ENCODE measurements around the gene KRTCAP2.

Gene KRTCAP2

GRCh38 chr1:155183775-155184221, 10.7 kb upstream of the KRTCAP2 start:
- no peak for DNase-seq (ENCODE audit: low read depth)

GRCh38 chr1:155182052-155182550, 9.0 kb upstream of the KRTCAP2 start:
- no peak for DNase-seq (ENCODE audit: low read depth)

GRCh38 chr1:155181371-155182051, 8.4 kb upstream of the KRTCAP2 start:
- DNase-seq (ENCODE audit: low read depth) = no peak

DNA sequence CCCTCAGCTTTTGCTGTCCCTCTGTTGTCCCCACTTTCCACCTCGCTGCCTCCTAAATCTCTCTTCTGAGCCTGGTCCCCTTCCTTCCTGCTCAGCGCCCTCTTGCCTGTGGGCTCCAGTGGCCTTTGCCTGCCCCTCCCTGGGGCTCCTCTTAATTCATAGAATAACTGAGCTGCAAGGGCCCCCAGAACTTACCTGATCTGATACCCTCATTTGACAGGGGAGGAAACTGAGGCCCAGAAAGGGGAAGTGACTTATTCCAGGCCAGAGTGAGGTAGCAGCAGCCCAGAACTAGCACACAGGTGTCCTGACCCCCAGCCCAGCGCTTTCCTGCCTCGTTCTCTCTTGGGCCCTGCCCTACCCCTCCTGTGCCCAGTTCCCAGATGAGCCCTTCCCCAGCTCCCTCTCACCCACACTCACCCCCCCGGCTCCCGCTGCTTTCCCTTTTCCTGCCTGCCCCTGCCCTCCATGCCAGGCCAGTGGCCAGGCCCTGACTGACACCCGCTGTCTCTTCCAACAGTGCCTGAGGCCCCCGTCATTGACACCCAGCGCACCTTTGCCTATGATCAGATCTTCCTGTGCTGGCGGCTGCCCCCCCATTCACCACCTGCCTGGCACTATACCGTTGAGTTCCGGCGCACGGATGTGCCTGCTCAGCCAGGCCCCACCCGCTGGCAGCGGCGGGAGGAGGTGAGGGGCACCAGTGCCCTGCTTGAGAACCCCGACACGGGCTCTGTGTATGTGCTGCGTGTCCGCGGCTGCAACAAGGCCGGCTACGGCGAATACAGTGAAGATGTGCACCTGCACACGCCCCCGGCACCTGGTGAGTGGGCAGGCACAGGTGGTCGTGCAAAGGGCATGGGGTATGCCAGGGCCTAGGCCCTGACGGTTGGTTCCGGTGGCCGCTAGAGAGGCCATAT, 6.3 kb upstream of the KRTCAP2 start:
- DNase-seq (ENCODE audit: low read depth) = no peak

DNA sequence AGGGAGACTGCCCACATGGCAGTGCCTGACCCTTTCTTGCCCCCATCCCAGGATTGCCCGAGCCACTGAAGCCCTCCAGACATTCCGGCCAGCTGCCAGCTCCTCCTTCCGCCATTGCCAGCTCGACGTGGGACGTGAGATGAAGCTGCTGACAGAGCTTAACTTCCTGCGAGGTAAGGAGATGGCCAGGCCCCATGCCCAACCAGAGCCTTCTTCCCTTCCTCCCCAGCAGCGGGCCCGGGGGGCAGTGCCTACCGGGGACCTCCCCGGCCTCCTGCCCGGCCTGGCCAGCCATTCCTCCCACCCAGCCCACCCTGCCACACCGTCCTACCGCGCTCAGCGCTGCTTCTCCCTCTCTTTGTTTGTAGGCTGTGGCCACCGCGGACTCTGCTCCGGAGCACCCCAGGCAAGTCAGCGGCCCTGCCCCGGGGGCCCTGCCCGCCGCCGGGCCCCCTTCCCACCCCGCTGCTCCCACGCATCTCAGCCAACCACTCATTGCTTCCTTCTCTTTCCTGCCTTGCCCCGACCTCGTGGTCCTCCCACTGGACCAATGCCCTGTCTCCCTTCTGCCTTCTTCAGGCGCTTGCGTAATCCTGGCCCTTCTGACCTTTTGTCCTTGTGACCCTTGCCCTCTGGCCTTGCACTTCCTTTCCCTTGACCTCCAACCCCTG, 5.5 kb upstream of the KRTCAP2 start:
- DNase-seq (ENCODE audit: low read depth) = no peak

- no peak for DNase-seq (ENCODE audit: low read depth)
Measured at GRCh38 chr1:155177918-155178281, 4.8 kb upstream of the KRTCAP2 start.

- no peak for DNase-seq (ENCODE audit: low read depth)
Measured at GRCh38 chr1:155177192-155177917, 4.3 kb upstream of the KRTCAP2 start.

DNA sequence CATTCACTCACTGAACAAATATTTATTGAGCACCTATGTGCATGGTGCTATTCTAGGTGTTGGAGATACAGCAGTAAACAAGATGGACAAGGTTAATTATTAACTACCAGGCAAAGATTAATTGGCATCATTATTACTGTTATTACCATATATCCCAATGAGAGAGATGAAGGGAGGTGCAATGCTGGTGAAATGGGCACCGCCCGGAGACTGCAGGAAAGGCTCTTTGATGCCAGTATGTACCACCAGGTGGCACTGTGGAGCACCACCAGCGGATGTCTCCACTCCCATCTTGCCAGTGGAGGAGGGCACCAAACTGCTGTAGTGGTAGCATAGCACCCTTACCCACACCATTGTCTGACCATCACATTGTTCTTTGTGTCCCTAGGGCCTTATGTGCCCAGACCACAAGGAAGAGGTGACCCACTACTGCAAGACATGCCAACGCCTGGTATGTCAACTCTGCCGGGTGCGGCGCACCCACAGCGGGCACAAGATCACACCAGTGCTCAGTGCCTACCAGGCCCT, 3.5 kb upstream of the KRTCAP2 start:
- DNase-seq (ENCODE audit: low read depth) = peak; percentile 81

- DNase-seq (ENCODE audit: low read depth) = no peak
Measured at GRCh38 chr1:155175927-155176371, 2.8 kb upstream of the KRTCAP2 start.

- no peak for DNase-seq (ENCODE audit: low read depth)
Measured at GRCh38 chr1:155175281-155175926, 2.3 kb upstream of the KRTCAP2 start.

GRCh38 chr1:155174324-155175280, 1.5 kb upstream of the KRTCAP2 start:
- no peak for DNase-seq (ENCODE audit: low read depth)

DNA sequence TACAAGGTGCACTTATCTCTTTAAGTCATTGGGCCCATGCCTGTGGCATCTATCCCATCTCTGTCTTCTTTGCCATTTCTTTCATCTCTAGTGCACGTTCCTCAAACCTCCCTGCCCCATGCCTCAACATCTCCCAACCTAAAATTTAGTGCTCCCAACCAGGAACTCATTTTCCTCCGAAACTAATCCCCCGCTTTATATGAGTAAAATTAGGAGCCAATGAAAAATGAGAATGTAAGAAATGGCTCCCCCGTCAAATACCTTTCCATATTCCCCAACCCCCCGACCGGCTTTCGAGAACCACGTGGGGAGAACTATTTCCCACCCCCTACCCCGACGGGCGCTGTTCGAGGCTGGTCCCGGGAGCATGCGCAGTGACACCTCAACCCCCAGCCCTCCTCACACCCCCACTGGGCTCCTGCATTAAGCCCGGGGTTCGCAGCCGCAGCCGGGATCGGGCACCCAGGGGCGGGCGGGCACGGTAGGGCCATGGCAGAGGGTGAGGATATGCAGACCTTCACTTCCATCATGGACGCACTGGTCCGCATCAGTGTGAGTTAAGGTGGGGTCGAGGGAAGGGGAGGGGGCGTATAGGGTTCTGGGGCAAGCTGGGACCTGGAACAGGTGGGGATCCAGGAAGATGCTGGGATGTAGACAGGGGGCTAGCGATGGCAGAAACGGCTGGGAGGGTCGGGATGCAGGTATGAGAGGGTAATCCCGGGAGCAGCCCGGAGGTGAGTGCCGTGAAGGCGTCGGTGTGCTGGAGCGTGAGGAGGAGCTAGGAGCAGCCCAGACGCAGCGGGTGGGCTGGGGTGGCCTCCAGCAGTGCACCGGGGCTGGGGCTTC, 597 bp upstream of the KRTCAP2 start, which contains the start of gene TRIM46:
TRIM46 (plus strand) TSS at position 372 of the 846 bp plus-strand sequence; CDS start at position 490, 118 bp downstream.
- peak; percentile 42 for DNase-seq (ENCODE audit: low read depth)

- no peak for DNase-seq (ENCODE audit: low read depth)
Measured at GRCh38 chr1:155171836-155172731, 1.0 kb downstream of the KRTCAP2 start.

DNA sequence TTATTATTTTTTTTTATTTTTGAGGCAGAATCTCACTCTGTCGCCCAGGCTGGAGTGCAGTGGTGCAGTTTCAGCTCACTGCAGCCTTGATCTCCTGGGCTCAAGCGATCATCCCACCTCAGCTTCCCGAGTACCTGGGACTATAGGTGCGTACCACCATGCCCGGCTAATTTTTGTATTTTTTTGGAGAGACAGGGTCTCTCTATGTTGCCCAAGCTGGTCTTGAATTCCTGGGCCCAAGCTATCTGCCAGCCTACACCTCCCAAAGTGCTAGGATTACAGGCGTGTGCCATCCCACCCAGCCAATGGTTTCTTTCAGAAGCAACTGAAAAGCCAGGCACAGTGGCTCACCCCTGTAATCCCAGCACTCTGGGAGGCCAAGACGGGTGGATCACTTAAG, 2.3 kb downstream of the KRTCAP2 start:
- DNase-seq (ENCODE audit: low read depth) = no peak

DNA sequence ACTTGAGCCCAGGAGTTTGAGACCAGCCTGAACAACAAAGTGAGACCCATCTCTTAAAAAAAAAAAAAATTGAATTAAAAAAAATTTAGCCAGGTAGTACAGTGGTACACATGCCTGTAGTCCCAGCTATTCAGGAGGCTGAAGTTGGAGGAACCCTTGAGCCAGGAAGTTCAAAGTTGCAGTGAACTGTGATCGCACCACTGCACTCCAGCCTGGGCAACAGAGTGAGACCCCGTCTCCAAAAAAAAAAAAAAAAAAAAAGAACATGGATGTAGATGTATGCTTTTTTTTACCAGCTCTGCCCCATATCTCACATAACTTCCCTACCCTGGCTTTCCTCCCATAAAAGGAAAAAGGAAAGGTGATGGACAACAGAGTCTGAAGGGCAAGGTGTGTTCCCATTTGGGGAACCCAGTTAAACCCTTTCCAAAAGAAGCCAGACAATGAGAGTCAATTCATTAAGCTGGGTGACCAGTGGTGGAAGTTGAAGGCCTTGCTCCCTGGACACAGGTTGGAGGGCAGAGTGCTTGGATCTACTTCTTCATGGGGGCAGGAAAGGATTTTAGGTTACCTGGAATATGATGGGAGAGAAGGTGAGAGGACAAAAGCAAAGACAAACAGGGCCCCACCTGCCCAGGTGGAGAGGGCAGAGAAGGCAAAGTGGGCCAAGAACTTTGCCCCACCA, 2.9 kb downstream of the KRTCAP2 start:
- DNase-seq (ENCODE audit: low read depth) = no peak

- DNase-seq (ENCODE audit: low read depth) = no peak
Measured at GRCh38 chr1:155169541-155169940, 3.6 kb downstream of the KRTCAP2 start.

Measured in activated gamma-delta T cell treated with anti-CD3 and anti-CD28 coated beads, Interleukin-2, amount 50 U/mL, for 16 hours (primary cell).